Retinal pigment epithelial cell (primary cell): Measurements from ENCODE around the gene PLA2G4F.

ENCODE experiments used
- DNase-seq: peaks from one replicate; pipeline ENCODE4 v3.0.0-alpha.2; 2010; ENCODE audit warnings: low read depth
- H3K4me3 ChIP-seq: 2 replicates; pipeline ENCODE4 v1.5.1; 2011; ENCODE audit warnings: mild to moderate bottlenecking, low read length, control low read depth, moderate library complexity
- CTCF ChIP-seq: conservative IDR thresholded peaks from 2 replicates; pipeline ENCODE4 v1.5.1; 2011; ENCODE audit warnings: low read depth, low read length, control low read depth, inconsistent platforms

PLA2G4F gene

GRCh38 chr15:42118650-42119445 lies 37.6 kb downstream of the PLA2G4F start:
- no peak overlapping the region for H3K4me3 ChIP-seq
- no peak for TF ChIP-seq CTCF
- DNase-seq: no peak

GRCh38 chr15:42111924-42112323 lies 44.5 kb downstream of the PLA2G4F start:
- TF ChIP-seq CTCF: no peak
- H3K4me3 ChIP-seq: no peak overlapping the region
- no peak for DNase-seq

GRCh38 chr15:42110367-42110766 lies 46.1 kb downstream of the PLA2G4F start:
- no peak for DNase-seq
- no peak overlapping the region for H3K4me3 ChIP-seq
- TF ChIP-seq CTCF: no peak

DNA sequence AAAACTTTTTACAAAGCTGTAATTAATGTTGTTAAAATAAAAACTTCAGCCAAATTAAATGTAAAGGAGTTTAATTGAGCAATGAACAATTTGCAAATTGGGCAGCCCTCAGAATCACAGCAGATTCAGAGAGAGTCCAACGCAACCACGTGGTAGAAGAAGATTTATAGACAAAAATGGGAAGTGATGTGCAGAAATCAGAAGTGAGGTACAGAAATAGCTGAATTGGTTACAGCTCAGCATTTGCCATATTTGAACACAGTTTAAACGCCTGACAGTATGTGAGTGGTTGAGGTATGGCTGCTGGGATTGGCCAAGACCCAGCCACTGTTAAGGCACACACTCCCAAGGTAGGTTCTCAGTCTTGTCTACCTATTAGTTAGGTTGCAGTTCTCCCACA lies 47.6 kb downstream of the PLA2G4F start:
- DNase-seq: no peak
- H3K4me3 ChIP-seq: no peak overlapping the region
- no peak for TF ChIP-seq CTCF

GRCh38 chr15:42108189-42108588 lies 48.2 kb downstream of the PLA2G4F start:
- TF ChIP-seq CTCF: no peak
- DNase-seq: no peak

GRCh38 chr15:42107473-42107872 lies 49.0 kb downstream of the PLA2G4F start:
- no peak for DNase-seq
- H3K4me3 ChIP-seq: no peak overlapping the region
- no peak for TF ChIP-seq CTCF

More at GRCh38 chr15:42108189-42108588, 48.2 kb downstream of the PLA2G4F start:
- H3K4me3 ChIP-seq: no peak overlapping the region

DNA sequence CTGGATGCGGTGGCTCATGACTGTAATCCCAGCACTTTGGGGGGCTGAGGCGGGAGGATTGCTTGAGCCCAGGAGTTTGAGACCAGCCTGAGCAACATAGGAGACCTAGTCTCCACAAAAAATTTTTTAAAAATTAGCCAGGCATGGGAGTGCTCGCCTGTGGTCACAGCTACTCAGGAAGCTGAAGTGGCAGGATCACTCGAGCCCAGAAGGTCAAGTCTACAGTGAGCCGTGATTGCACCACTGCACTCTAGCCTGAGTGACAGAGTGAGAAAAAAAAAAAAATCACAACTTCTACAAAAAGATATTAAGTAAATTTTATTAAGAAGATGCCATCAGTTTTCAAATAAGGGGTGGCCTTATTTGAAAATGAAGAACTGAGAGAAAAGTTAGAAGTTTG lies 50.1 kb downstream of the PLA2G4F start:
- H3K4me3 ChIP-seq: no peak overlapping the region
- no peak for TF ChIP-seq CTCF
- no peak for DNase-seq
